SU-DHL-6 (cell line): ENCODE results near the gene MRPS10.

Source experiments
- H2AFZ ChIP-seq: fragments of 200-600 bp; sonication (generic); 2 replicates; pipeline ENCODE4 v1.6.1; 2014; ENCODE audit warnings: low read depth, mild to moderate bottlenecking, moderate library complexity, mixed read lengths, antibody characterized with exemption, low read length; ENCODE audit not compliant: severe bottlenecking
- H3F3A ChIP-seq: fragments of 200-600 bp; shearing (Covaris generic); 2 replicates; pipeline ENCODE4 v1.6.0; 2016; ENCODE audit warnings: antibody characterized with exemption, mild to moderate bottlenecking; ENCODE audit not compliant: insufficient read depth
- H3K27ac ChIP-seq: fragments of 200-600 bp; sonication (generic); 2 replicates; pipeline ENCODE4 v1.5.1; 2016; ENCODE audit warnings: low read depth, mild to moderate bottlenecking, low read length, moderate library complexity, mixed read lengths
- H3K27me3 ChIP-seq: fragments of 200-600 bp; sonication (generic), shearing (Covaris generic); 2 replicates; pipeline ENCODE4 v1.6.0; 2014; ENCODE audit warnings: mild to moderate bottlenecking, low read length
- H3K36me3 ChIP-seq: fragments of 200-600 bp; sonication (generic); 2 replicates; pipeline ENCODE4 v1.6.1; 2014; ENCODE audit warnings: mild to moderate bottlenecking, low read length, mixed read lengths
- H3K4me2 ChIP-seq: fragments of 300-600, 200-600 bp; shearing (Covaris generic), sonication (generic); 2 replicates; pipeline ENCODE4 v1.6.0; 2014; ENCODE audit warnings: low read length, low read depth, mild to moderate bottlenecking; ENCODE audit not compliant: poor library complexity, severe bottlenecking
- H3K4me3 ChIP-seq: fragments of 200-600 bp; sonication (generic); 2 replicates; pipeline ENCODE4 v1.5.1; 2014; ENCODE audit warnings: antibody characterized with exemption, low read length, mild to moderate bottlenecking, mixed read lengths; ENCODE audit not compliant: insufficient read depth, poor library complexity, severe bottlenecking
- H3K79me2 ChIP-seq: fragments of 200-600 bp; sonication (generic); 2 replicates; pipeline ENCODE4 v1.6.1; 2014; ENCODE audit warnings: mild to moderate bottlenecking, low read length, moderate library complexity; ENCODE audit not compliant: insufficient read depth
- H3K9ac ChIP-seq: fragments of 200-600 bp; sonication (generic); 2 replicates; pipeline ENCODE4 v1.7.0; 2014; ENCODE audit warnings: mild to moderate bottlenecking, low read length
- H3K9me2 ChIP-seq: fragments of 200-600 bp; sonication (generic); replicated peaks from 2 replicates; pipeline ENCODE4 v1.6.1; 2014; ENCODE audit warnings: low read length; ENCODE audit not compliant: insufficient read depth
- H3K9me3 ChIP-seq: fragments of 200-600 bp; sonication (generic); 2 replicates; pipeline ENCODE4 v1.6.1; 2014; ENCODE audit warnings: low read length, mixed read lengths; ENCODE audit not compliant: insufficient read depth
- H4K20me1 ChIP-seq: fragments of 200-600 bp; sonication (generic); 2 replicates; pipeline ENCODE4 v1.6.1; 2014; ENCODE audit warnings: low read depth, mild to moderate bottlenecking, antibody characterized with exemption, low read length, moderate library complexity, mixed read lengths
- CTCF ChIP-seq: fragments of 200-600 bp; sonication (generic); IDR thresholded peaks from one replicate; pipeline ENCODE4 v1.5.1; 2017; ENCODE audit warnings: antibody characterized with exemption, mild to moderate bottlenecking, low read length, moderate library complexity; ENCODE audit not compliant: insufficient read depth, poor library complexity, severe bottlenecking
- EZH2phosphoT487 ChIP-seq: fragments of 200-600 bp; sonication (generic), shearing (Covaris generic); conservative IDR thresholded peaks from 2 replicates; pipeline ENCODE4 v1.6.1; 2018; ENCODE audit warnings: mild to moderate bottlenecking, antibody characterized with exemption, low read length, moderate library complexity, mixed read lengths

The MRPS10 gene

DNA sequence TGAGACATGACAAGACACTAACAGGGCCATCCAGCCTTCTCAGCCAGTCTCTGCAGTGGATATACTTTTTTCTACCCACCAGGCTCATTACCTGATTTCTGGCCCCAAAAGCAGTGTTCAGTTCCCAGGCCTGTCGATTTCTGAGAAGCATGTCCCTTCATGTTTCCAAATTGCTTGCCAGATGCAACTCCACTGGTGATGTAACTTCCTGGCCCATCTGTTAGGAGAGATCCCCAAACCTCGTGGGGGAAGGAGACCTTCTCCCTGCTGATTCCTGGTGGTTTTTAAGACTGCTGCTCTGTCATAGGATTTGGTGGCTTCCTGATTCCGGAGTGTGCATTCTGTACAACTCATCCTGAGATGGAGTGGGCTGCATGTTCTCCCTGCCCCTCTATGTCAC lies 31.6 kb upstream of the MRPS10 start:
- H3F3A ChIP-seq: no peaks in the 10 kb centered on the region
- H3K4me2 ChIP-seq: no peak overlapping the region
- no peaks in the 10 kb centered on the region for H4K20me1 ChIP-seq
- no peaks in the 10 kb centered on the region for H3K27me3 ChIP-seq
- TF ChIP-seq CTCF (no peak), EZH2phosphoT487 (no peak)
- H3K9me3 ChIP-seq: no peaks in the 10 kb centered on the region
- no peaks in the 10 kb centered on the region for H3K79me2 ChIP-seq
- no peak overlapping the region for H2AFZ ChIP-seq
- no peak overlapping the region for H3K9ac ChIP-seq
- no peaks in the 10 kb centered on the region for H3K9me2 ChIP-seq
- no peak overlapping the region for H3K4me3 ChIP-seq
- H3K36me3 ChIP-seq: no peaks in the 10 kb centered on the region
- no peak overlapping the region for H3K27ac ChIP-seq

DNA sequence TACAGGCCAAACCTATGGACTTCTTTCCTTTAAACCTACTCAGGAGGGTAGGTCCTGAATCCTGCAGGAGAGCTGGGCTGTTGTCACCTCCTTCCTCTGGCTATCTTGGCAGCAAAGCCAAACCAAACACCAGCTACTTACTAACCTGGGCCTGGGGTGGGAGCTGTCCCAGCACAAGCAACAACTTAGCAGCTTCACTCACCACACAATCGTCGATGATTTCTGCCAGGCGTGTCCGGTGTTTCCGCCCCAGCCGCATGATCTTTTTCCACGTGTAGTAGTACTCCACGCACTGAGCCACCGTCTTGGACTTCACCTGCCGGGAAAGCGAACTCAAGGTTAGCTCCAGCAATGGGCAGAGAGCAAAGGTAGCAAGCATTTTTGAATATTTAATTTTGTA lies 25.4 kb upstream of the MRPS10 start:
- Histone ChIP-seq H3K9ac (no peak overlapping the region), H3K27me3 (no peaks in the 10 kb centered on the region), H3F3A (no peaks in the 10 kb centered on the region), H3K36me3 (no peaks in the 10 kb centered on the region), H3K4me2 (no peak overlapping the region), H3K9me3 (no peaks in the 10 kb centered on the region), H3K27ac (no peak overlapping the region), H3K4me3 (no peak overlapping the region), H3K79me2 (no peaks in the 10 kb centered on the region), H4K20me1 (no peaks in the 10 kb centered on the region), H2AFZ (no peak overlapping the region), H3K9me2 (no peaks in the 10 kb centered on the region)
- TF ChIP-seq CTCF (no peak), EZH2phosphoT487 (no peak)

DNA sequence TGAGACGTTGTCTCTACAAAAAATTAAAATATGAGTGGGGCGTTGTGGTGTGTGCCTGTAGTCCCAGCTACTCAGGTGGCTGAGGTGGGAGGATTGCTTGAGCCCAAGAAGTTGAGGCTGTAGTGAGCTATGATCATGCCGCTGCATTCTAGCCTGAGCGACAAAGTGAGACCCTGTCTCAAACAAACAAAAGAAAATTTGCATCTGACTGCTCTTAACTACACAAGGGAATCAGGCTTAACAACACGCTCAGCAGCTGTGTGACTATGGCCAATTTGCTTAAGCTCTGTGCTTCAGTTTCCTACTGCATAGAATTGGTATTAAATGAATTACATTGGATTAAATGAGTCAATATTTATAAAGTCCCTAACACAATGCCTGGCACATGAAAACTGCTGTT lies 24.3 kb upstream of the MRPS10 start:
- TF ChIP-seq CTCF (no peak), EZH2phosphoT487 (no peak)
- Histone ChIP-seq H3K4me2 (no peak overlapping the region), H3K9me2 (no peaks in the 10 kb centered on the region), H3K79me2 (no peaks in the 10 kb centered on the region), H3K9me3 (no peaks in the 10 kb centered on the region), H3K27ac (no peak overlapping the region), H3K4me3 (no peak overlapping the region), H3K36me3 (no peaks in the 10 kb centered on the region), H3K9ac (no peak overlapping the region), H2AFZ (no peak overlapping the region), H4K20me1 (no peaks in the 10 kb centered on the region), H3K27me3 (no peaks in the 10 kb centered on the region), H3F3A (no peaks in the 10 kb centered on the region)
